AG04450 (cell line): ENCODE data around the gene C1orf50. TPM values are rescaled to one million over a fixed set of nuclear protein-coding genes. Genes with fewer than 3 reads are reported as not detected.

Experiments
- CTCF ChIA-PET: fragments of 300-600, 350-600 bp; formaldehyde crosslinking; extraction: SDS; loops from one replicate; lab custom pipeline; 2022; ENCODE audit warnings: antibody characterized with exemption, inconsistent platforms; lab: Charles Lee
- POLR2A ChIA-PET: fragments of 350-600 bp; formaldehyde crosslinking; extraction: SDS; loops from one replicate; lab custom pipeline; 2021; ENCODE audit warnings: antibody characterized with exemption, inconsistent platforms; lab: Yijun Ruan, JAX
- DNase-seq: peaks from one replicate; pipeline ENCODE4 v3.0.0-alpha.2; 2011; ENCODE audit warnings: low read depth, low spot score
- H3K27ac ChIP-seq: one replicate; pipeline ENCODE4 v1.5.1; 2012; ENCODE audit warnings: low read depth, low read length, control low read depth
- H3K27me3 ChIP-seq: one replicate; pipeline ENCODE4 v1.6.0; 2012; ENCODE audit warnings: low read length; ENCODE audit not compliant: control insufficient read depth, insufficient read depth
- H3K4me3 ChIP-seq: 2 replicates; pipeline ENCODE4 v1.5.1; 2011; ENCODE audit warnings: mild to moderate bottlenecking, low read depth, low read length, control low read depth
- H3K9me3 ChIP-seq: 2 replicates; pipeline ENCODE4 v1.5.1; 2012; ENCODE audit warnings: low read length; ENCODE audit not compliant: control insufficient read depth, insufficient read depth
- CTCF ChIP-seq: IDR thresholded peaks from 2 replicates; pipeline ENCODE4 v1.5.1; 2011; ENCODE audit warnings: low read depth, low read length, control low read depth, inconsistent platforms
- polyA plus RNA-seq: library from polyadenylated mRNA; depleted of rRNA; stranded (reverse); fragments of >200 nt; gene quantifications from 2 replicates; pipeline ENCODE4 v1.2.3, GENCODE V29; 2011

The C1orf50 gene
- polyA plus RNA-seq, 1 experiment = 6.4 TPM

DNA sequence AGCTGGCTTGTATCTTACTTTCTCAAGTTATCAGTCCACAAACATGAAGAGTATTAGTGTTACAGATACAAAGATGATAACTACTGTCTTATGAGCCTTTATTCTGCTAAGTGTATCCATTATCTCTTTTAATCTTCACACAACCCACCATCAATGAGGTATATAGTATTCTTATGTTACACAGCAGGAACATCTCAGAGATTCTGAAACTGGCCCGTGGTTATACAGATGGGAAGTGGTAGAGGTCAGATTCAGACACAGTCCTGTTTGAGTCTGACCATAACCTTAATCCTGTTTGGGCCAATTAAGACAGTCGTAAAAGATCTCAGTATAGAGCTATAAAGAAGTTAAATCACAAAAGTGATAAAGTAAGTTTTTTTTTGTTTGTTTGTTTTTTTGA lies 12.7 kb downstream of the C1orf50 start:
- no peak for DNase-seq
- Histone ChIP-seq H3K9me3 (no peaks in the 10 kb centered on the region), H3K27me3 (no peaks in the 10 kb centered on the region), H3K4me3 (no peak overlapping the region), H3K27ac (no peak overlapping the region)
- TF ChIP-seq CTCF = no peak
- ChIA-PET POLR2A (interaction anchor here (0.5 to 1.3 kb wide), 2 partner anchors 66 to 192 kb away, joined by 3 read pairs; partner anchors contain the start of gene ZNF691), CTCF (interaction anchor here (0.6 to 5.0 kb wide), 4 partner anchors 13 to 293 kb away, joined by 3 to 108 read pairs (median 22); partner anchors contain the start of genes C1orf50 and P3H1)

GRCh38 chr1:42780176-42780575 lies 13.1 kb downstream of the C1orf50 start:
- CTCF ChIA-PET = interaction anchor here (0.6 to 5.0 kb wide), 3 partner anchors 13 to 293 kb away, joined by 3 to 108 read pairs (median 10); partner anchors contain the start of genes C1orf50 and P3H1
- H3K27me3 ChIP-seq = no peaks in the 10 kb centered on the region
- no peak overlapping the region for H3K4me3 ChIP-seq
- no peaks in the 10 kb centered on the region; the same call in 1 of the 2 replicates for H3K9me3 ChIP-seq
- no peak for DNase-seq
- TF ChIP-seq CTCF = no peak
- H3K27ac ChIP-seq = no peak overlapping the region
- POLR2A ChIA-PET = interaction anchor here (0.5 to 1.3 kb wide), 2 partner anchors 66 to 192 kb away, joined by 3 read pairs; partner anchors contain the start of gene ZNF691

DNA sequence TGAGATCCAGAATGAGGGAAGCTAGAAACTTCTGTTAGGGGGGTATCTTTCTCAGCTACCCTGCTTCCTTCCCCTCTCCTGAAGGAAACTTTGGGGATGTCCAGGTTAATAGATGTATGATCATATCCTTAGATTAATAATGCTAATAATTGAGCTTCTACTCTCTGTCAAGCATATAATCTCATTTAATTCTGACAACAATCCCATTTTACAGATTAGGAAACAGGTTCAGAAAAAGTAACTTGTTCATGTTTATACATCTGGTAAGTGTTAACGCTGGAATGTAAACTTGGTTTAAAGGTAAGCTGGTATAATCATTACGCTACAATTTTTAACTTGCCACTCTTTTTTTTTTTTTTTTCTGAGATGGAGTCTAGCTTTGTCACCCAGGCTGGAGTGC lies 16.0 kb downstream of the C1orf50 start:
- H3K9me3 ChIP-seq = no peaks in the 10 kb centered on the region; the same call in 1 of the 2 replicates
- H3K4me3 ChIP-seq = no peak overlapping the region
- DNase-seq = no peak
- CTCF ChIA-PET = interaction anchor here (1.0 to 1.2 kb wide), 2 partner anchors 63 to 290 kb away, joined by 3 to 6 read pairs; partner anchors contain the start of gene ZNF691
- no peaks in the 10 kb centered on the region for H3K27me3 ChIP-seq
- POLR2A ChIA-PET = no interaction called here
- no peak for TF ChIP-seq CTCF
- H3K27ac ChIP-seq = no peak overlapping the region

DNA sequence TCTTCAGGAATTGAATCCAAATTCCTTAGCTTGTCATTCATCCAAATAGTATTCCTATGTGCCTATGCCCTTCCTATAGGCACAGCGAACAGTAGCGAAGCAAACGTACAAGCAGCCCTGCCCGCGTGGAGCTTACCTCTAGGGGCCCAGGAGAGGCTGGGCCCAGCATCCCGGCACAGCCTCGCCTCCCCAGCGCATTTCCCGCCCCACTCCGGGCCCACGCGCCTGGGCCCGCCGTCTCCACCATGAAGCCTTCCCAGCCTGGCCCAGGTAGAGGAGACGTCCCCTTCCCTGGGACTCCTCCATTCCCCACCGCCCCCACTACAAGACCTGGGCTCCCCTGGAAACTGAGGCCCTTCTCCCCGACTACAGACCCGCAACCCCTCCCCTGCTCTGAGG lies 17.5 kb downstream of the C1orf50 start:
- POLR2A ChIA-PET = no interaction called here
- CTCF ChIA-PET = interaction anchor here (1.0 kb wide), 1 partner anchor 289 kb away, joined by 3 read pairs; no protein-coding TSS in a partner anchor
- TF ChIP-seq CTCF = no peak
- H3K9me3 ChIP-seq = no peaks in the 10 kb centered on the region; the same call in 1 of the 2 replicates
- DNase-seq = no peak
- H3K4me3 ChIP-seq = peak overlapping the region; percentile 49; the same call in 1 of the 2 replicates
- H3K27ac ChIP-seq = no peak overlapping the region
- no peaks in the 10 kb centered on the region for H3K27me3 ChIP-seq

- H3K4me3 ChIP-seq = peak within 1 kb of the TSS; percentile 49
- no peaks in the 10 kb centered on the region; the same call in 1 of the 2 replicates for H3K9me3 ChIP-seq
- H3K27ac ChIP-seq = no peak within 1 kb of the TSS
- ChIA-PET CTCF (interaction anchor here (1.0 kb wide), 1 partner anchor 289 kb away, joined by 3 read pairs; no protein-coding TSS in a partner anchor), POLR2A (no interaction called here)
- H3K27me3 ChIP-seq = no peaks in the 10 kb centered on the region
- no peak for DNase-seq
- TF ChIP-seq CTCF = no peak
These were observed 18.1 kb downstream of the C1orf50 start, which contains the start of gene TMEM269 for GRCh38 chr1:42784946-42785693. Gene TMEM269 (plus strand): TSS chr1:42784991. CDS start chr1:42789894, 4,903 bp downstream.
